ENCODE data around the gene TMPRSS4.
"Not testable (repeated sequence)": the region's sequence is repeated elsewhere in the genome, so short reads cannot be mapped to it uniquely, and the experiment has no call there.

Gene TMPRSS4

GRCh38 chr11:118062181-118062580 is 14.7 kb upstream of the TMPRSS4 start:
- H3K27ac Mint-ChIP-seq; H3K4me1 Mint-ChIP-seq (ENCODE audit: low read depth); H3K27me3 Mint-ChIP-seq; H3K9me3 Mint-ChIP-seq (ENCODE audit: low read depth); H3K36me3 Mint-ChIP-seq; H3K4me3 Mint-ChIP-seq: not testable (repeated sequence)

GRCh38 chr11:118062631-118063030 is 14.2 kb upstream of the TMPRSS4 start:
- H3K27me3 Mint-ChIP-seq; H3K36me3 Mint-ChIP-seq; H3K9me3 Mint-ChIP-seq (ENCODE audit: low read depth); H3K4me3 Mint-ChIP-seq; H3K27ac Mint-ChIP-seq; H3K4me1 Mint-ChIP-seq (ENCODE audit: low read depth): not testable (repeated sequence)

- H3K4me1 Mint-ChIP-seq (ENCODE audit: low read depth), result no peaks in the 10 kb centered on the region
- no peak overlapping the region for H3K4me3 Mint-ChIP-seq
- no peak overlapping the region for H3K27ac Mint-ChIP-seq
- H3K9me3 Mint-ChIP-seq (ENCODE audit: low read depth), result no peaks in the 10 kb centered on the region
- peaks cover 3% of the 10 kb centered on the region for H3K27me3 Mint-ChIP-seq
- no peaks in the 10 kb centered on the region for H3K36me3 Mint-ChIP-seq
Measured at GRCh38 chr11:118064956-118065355, 11.9 kb upstream of the TMPRSS4 start.

GRCh38 chr11:118065384-118065783 is 11.5 kb upstream of the TMPRSS4 start:
- no peak overlapping the region for H3K27ac Mint-ChIP-seq
- H3K36me3 Mint-ChIP-seq, result no peaks in the 10 kb centered on the region
- no peaks in the 10 kb centered on the region for H3K9me3 Mint-ChIP-seq (ENCODE audit: low read depth)
- H3K4me3 Mint-ChIP-seq, result no peak overlapping the region
- H3K4me1 Mint-ChIP-seq (ENCODE audit: low read depth), result no peaks in the 10 kb centered on the region
- peaks cover 3% of the 10 kb centered on the region for H3K27me3 Mint-ChIP-seq

DNA sequence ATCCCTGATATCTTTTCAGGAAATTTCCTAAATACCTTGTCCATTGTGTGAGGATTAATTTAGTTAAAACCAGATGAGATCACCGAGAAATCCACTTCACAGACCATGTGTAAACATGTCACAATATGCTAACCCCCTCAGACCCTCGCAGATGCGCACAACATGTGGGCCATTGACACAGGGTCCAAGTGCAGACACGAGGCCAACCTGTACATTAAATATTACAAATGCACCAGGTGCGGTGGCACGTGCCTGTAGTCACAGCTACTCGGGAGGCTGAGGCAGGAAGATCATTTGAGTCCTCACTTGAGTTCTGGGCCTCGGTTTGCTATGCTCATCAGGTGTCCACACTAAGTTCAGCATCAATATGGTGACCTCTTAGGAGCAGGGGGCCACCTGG is 9.9 kb upstream of the TMPRSS4 start:
- H3K27me3 Mint-ChIP-seq, result peaks cover 3% of the 10 kb centered on the region
- no peaks in the 10 kb centered on the region for H3K9me3 Mint-ChIP-seq (ENCODE audit: low read depth)
- no peaks in the 10 kb centered on the region for H3K36me3 Mint-ChIP-seq
- H3K4me1 Mint-ChIP-seq (ENCODE audit: low read depth), result no peaks in the 10 kb centered on the region
- H3K27ac Mint-ChIP-seq, result no peak overlapping the region
- H3K4me3 Mint-ChIP-seq, result no peak overlapping the region

GRCh38 chr11:118068206-118068944 is 8.5 kb upstream of the TMPRSS4 start:
- H3K36me3 Mint-ChIP-seq, result no peaks in the 10 kb centered on the region
- no peak overlapping the region for H3K4me3 Mint-ChIP-seq
- H3K27ac Mint-ChIP-seq, result no peak overlapping the region
- H3K27me3 Mint-ChIP-seq, result peaks cover 3% of the 10 kb centered on the region
- no peaks in the 10 kb centered on the region for H3K9me3 Mint-ChIP-seq (ENCODE audit: low read depth)
- no peaks in the 10 kb centered on the region for H3K4me1 Mint-ChIP-seq (ENCODE audit: low read depth)

DNA sequence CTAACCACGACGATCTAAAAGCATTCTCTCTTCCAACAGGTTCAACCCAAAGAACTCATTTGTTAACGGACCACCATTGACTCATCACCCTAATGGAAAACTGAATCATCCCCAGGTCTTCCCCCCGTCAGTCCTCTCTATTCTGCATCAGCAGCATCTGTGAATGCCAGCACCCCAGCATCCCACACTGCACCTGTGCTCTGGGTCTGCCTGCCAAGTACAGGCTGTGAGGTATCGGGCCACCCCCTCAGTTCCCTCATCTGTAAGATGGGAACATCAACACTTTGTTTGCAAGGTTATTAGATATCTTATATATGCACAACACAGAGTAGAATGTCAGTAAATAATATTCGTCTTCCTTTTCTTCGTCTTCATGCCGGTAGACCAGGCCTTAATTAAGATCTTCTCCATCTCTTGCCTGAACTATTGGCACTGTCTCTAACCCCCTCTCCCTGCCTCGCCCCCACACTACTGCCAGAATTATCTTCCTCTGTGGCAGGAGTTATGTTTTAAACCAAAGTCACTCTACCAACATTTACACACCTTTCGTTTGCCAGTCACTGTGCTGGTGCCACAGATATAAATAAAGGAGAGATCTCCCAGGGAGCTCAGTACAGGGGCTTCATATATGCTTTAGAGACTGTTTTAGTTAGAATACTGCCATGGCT is 7.8 kb upstream of the TMPRSS4 start:
- H3K4me1 Mint-ChIP-seq (ENCODE audit: low read depth), result no peaks in the 10 kb centered on the region
- no peak overlapping the region for H3K27ac Mint-ChIP-seq
- H3K27me3 Mint-ChIP-seq, result peaks cover 3% of the 10 kb centered on the region
- no peaks in the 10 kb centered on the region for H3K36me3 Mint-ChIP-seq
- no peak overlapping the region for H3K4me3 Mint-ChIP-seq
- H3K9me3 Mint-ChIP-seq (ENCODE audit: low read depth), result no peaks in the 10 kb centered on the region

DNA sequence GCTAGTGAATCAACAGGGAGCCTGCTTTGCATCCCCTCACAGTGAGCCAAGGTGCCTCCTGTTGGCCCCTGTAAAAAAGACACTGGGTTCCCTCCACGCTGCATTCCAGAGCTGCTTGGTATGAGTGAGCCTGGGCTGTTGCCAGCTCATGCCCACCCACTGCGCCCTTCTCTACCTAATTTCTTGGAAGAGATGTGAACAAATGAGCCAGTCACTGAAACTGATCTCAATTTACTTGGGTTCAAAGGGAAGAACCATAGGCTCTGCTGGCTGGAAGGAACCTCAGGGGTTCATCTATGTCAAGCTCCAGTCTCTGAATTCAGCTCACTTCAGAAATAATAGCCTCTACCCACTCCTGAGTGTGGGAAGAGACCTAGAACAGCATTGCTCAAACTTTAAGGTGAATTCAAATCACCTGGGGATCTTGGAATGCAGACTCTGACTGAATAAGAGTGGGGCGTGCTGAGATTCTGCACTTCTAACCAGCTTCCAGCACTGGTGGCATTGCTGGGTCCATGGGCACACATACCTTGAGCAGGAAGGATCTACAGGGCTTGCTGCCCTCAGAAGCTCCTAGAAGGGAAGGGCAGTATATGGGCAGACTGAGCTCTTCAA is 5.4 kb upstream of the TMPRSS4 start:
- Mint-ChIP-seq H3K36me3 (no peaks in the 10 kb centered on the region), H3K4me3 (no peak overlapping the region), H3K4me1 (ENCODE audit: low read depth) (no peaks in the 10 kb centered on the region), H3K27me3 (no peaks in the 10 kb centered on the region), H3K27ac (no peak overlapping the region), H3K9me3 (ENCODE audit: low read depth) (no peaks in the 10 kb centered on the region)

DNA sequence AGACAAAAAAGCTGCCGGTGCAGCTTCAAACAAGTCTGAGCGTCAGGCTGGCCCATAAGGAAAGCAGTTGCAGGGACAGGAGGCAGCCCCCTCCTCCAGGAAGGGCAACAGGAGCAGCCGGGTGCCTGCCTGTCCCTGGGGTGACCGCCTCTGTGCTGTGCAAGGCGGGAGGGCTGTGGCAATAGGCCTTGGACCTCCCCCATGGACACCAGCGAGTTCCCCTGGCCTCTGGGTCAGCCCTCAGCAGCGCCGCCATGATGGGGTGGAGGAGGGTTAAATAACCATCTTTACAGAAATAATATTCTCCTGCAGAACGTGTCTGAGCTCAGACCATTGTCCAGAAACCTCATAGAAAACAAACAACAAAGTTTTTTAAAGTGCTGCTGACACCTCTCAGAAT is 3.3 kb upstream of the TMPRSS4 start:
- Mint-ChIP-seq H3K36me3 (no peaks in the 10 kb centered on the region), H3K27me3 (no peaks in the 10 kb centered on the region), H3K4me3 (no peak overlapping the region), H3K9me3 (ENCODE audit: low read depth) (no peaks in the 10 kb centered on the region), H3K27ac (no peak overlapping the region), H3K4me1 (ENCODE audit: low read depth) (no peaks in the 10 kb centered on the region)

GRCh38 chr11:118074091-118074685 is 2.7 kb upstream of the TMPRSS4 start:
- H3K27ac Mint-ChIP-seq, result no peak overlapping the region
- no peaks in the 10 kb centered on the region for H3K36me3 Mint-ChIP-seq
- H3K27me3 Mint-ChIP-seq, result no peaks in the 10 kb centered on the region
- H3K9me3 Mint-ChIP-seq (ENCODE audit: low read depth), result no peaks in the 10 kb centered on the region
- H3K4me3 Mint-ChIP-seq, result no peak overlapping the region
- H3K4me1 Mint-ChIP-seq (ENCODE audit: low read depth), result no peaks in the 10 kb centered on the region

DNA sequence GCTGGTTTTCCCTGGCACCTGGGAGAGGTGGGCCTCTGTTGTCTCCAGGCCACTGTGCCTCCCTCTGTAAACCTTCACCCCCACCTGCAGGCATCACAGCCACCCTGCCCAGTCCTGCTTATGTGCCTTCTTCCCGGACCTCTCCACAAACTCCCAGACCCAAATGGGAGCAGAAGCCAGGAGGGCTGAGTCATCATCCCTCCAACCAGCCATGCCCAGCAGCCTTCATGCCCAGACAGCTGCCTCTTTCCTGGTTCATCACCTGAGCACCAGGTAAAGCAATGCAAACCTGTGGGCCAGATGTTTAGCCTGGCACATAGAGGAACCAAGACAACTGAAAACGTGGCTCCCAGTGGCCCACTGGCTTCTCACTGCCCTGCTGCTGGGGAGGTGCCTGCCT is 2.1 kb upstream of the TMPRSS4 start:
- no peaks in the 10 kb centered on the region for H3K4me1 Mint-ChIP-seq (ENCODE audit: low read depth)
- H3K9me3 Mint-ChIP-seq (ENCODE audit: low read depth), result no peaks in the 10 kb centered on the region
- H3K4me3 Mint-ChIP-seq, result no peak overlapping the region
- H3K27me3 Mint-ChIP-seq, result no peaks in the 10 kb centered on the region
- no peaks in the 10 kb centered on the region for H3K36me3 Mint-ChIP-seq
- H3K27ac Mint-ChIP-seq, result no peak overlapping the region

DNA sequence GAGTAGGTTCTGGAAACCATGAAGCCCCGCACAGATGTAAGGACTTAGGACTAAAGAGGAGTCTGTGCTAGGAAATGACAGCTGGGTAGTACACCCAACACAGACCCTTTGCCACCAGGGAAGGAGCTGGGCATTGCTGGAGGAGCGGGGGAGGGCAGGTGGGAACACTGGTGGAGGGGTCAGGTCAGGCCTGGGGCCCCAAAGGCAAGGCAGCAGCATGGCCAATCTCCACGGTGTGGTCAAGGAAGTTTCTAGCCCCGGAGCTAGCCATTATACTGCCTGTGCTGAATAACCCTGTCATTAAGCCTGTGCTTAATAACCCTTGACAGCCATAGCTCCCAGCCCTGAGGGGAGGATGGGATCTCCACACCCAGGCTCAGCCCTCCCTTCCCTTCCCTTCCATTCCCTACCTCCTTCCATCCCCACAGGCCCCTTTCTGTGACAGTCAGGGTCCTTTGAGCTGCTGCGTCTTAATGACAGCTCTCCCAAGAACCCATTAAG is 2.1 kb downstream of the TMPRSS4 start:
- no peak overlapping the region for H3K4me3 Mint-ChIP-seq
- no peaks in the 10 kb centered on the region for H3K9me3 Mint-ChIP-seq (ENCODE audit: low read depth)
- H3K27me3 Mint-ChIP-seq, result no peaks in the 10 kb centered on the region
- H3K36me3 Mint-ChIP-seq, result no peaks in the 10 kb centered on the region
- H3K27ac Mint-ChIP-seq, result no peak overlapping the region
- H3K4me1 Mint-ChIP-seq (ENCODE audit: low read depth), result no peaks in the 10 kb centered on the region

GRCh38 chr11:118079491-118079890 is 2.6 kb downstream of the TMPRSS4 start:
- no peaks in the 10 kb centered on the region for H3K27me3 Mint-ChIP-seq
- no peaks in the 10 kb centered on the region for H3K4me1 Mint-ChIP-seq (ENCODE audit: low read depth)
- H3K27ac Mint-ChIP-seq, result no peak overlapping the region
- H3K4me3 Mint-ChIP-seq, result no peak overlapping the region
- H3K36me3 Mint-ChIP-seq, result no peaks in the 10 kb centered on the region
- H3K9me3 Mint-ChIP-seq (ENCODE audit: low read depth), result no peaks in the 10 kb centered on the region

DNA sequence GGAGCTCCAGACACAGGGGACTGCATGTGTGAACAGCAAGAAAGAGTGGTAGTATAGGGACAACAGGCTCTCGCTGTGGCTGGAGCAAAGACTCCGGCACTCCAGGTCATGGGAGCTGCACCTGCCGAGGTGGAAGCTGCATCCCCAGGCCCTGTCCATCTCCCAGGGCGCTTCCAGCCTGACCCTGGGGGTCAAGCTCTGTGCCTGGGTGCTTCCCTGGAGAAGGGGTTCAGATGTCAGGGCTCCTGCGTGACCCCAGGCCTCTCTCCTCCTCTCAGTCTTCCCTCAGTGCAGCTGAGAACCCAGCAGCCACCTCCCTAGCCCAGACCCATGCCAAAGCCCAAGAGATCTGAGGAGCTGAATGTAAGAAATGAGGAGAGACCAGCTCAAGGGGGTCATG is 3.4 kb downstream of the TMPRSS4 start:
- Mint-ChIP-seq H3K4me1 (ENCODE audit: low read depth) (no peaks in the 10 kb centered on the region), H3K9me3 (ENCODE audit: low read depth) (no peaks in the 10 kb centered on the region), H3K36me3 (no peaks in the 10 kb centered on the region), H3K27me3 (no peaks in the 10 kb centered on the region), H3K27ac (no peak overlapping the region), H3K4me3 (no peak overlapping the region)

GRCh38 chr11:118081241-118081958 is 4.5 kb downstream of the TMPRSS4 start:
- Mint-ChIP-seq H3K36me3 (no peaks in the 10 kb centered on the region), H3K4me1 (ENCODE audit: low read depth) (no peaks in the 10 kb centered on the region), H3K27me3 (no peaks in the 10 kb centered on the region), H3K4me3 (no peak overlapping the region), H3K27ac (no peak overlapping the region), H3K9me3 (ENCODE audit: low read depth) (no peaks in the 10 kb centered on the region)

Data from activated naive CD8-positive, alpha-beta T cell (primary cell).